Measurements from ENCODE around the gene STOM. TPM values are rescaled to one million over a fixed set of nuclear protein-coding genes. Genes with fewer than 3 reads are reported as not detected.

The STOM gene
- total RNA-seq, 2 donors from 2014 or later = 58.7 to 110 TPM

DNA sequence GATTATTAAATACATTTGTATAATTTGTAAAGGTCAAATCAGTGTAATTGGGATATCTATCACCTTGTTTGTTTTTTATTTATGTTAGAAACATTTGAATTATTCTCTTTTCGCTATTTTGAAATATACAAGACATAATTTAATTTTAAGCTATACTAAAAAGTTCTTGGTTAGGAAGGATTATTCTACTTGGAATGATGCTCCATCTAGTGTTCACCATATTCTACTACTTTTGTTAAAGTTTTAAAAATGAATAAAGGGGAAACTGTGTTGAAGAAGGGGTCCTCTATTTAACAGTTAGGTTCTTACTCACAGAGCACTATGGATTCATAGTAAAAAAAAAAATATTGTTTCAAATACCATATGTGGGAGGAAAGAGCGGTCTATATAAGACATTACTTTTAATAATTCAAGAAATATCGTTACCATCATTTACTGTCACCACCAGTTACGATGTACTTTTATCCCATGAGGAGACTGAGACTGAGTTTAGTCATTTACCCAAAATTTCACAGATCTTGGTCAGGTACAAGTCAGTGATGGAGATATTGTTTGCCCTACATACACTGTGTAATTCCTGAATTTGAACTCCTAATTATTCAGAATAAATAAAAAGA, 6.3 kb upstream of the STOM start:
- Histone ChIP-seq H3K36me3 (no peaks in the 10 kb centered on the region), H3K9me3 (no peaks in the 10 kb centered on the region), H3K9ac (ENCODE audit: low read depth in 2 of 2, low read length in 2 of 2) (no peak overlapping the region), H3K4me3 (no peak overlapping the region), H3K27me3 (no peaks in the 10 kb centered on the region), H3K4me1 (peaks cover 17% of the 10 kb centered on the region), H3K27ac (no peak overlapping the region)
- DNase-seq = no peak
- intact Hi-C loops (cut with DNase I) = loop anchor here (2.0 kb wide), 1 partner anchor 56 kb away; no protein-coding TSS in a partner anchor
- no peak for TF ChIP-seq CTCF (IDR thresholded peaks at IDR 0.05)

DNA sequence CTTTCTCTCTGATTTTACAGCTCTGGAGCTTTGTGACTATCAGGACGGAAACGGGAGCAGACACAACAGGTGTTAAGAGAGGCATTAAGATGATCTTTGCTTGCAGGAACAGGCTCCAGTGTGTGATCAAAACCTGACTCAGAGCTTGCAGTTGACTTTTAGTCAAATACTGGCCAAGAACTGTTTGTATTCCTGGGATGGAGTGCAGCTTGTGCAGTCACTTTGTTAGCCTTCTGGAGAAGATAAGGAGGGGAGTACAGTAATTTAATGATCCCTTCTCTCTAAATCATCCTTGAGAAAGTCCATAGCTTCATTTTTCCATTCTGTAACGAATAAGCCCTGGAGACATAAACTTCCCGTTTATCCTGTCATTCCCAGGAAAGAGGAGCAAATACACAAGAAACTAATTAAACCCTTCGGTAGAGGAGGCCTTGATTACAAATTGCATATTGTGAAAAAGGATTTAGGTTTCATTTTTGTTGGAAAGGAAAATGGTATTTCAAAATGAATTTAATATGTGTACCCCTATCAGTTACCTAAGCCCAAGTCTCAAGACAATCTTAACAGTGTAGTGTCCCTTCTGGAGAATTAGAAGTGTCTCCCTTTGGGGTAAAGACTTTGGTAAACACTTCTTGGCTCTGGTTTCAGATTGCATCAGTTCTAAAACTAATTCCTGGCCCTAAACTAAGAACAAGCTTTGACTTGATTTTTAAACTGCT, 3.1 kb upstream of the STOM start:
- H3K27ac ChIP-seq = peak overlapping the region; percentile 59
- no peak for TF ChIP-seq CTCF (IDR thresholded peaks at IDR 0.05)
- H3K27me3 ChIP-seq = no peaks in the 10 kb centered on the region
- no peaks in the 10 kb centered on the region for H3K36me3 ChIP-seq
- H3K4me1 ChIP-seq = peaks cover 17% of the 10 kb centered on the region
- intact Hi-C loops (cut with DNase I) = no loop called here
- no peak overlapping the region for H3K9ac ChIP-seq (ENCODE audit: low read depth in 2 of 2, low read length in 2 of 2)
- H3K9me3 ChIP-seq = no peaks in the 10 kb centered on the region
- DNase-seq = peak; percentile 49
- H3K4me3 ChIP-seq = no peak overlapping the region

GRCh38 chr9:121372239-121373010, 2.4 kb upstream of the STOM start:
- Histone ChIP-seq H3K9me3 (no peaks in the 10 kb centered on the region), H3K27ac (peak overlapping the region; percentile 59), H3K9ac (ENCODE audit: low read depth in 2 of 2, low read length in 2 of 2) (no peak overlapping the region), H3K4me3 (no peak overlapping the region), H3K4me1 (peaks cover 17% of the 10 kb centered on the region), H3K27me3 (no peaks in the 10 kb centered on the region), H3K36me3 (no peaks in the 10 kb centered on the region)
- TF ChIP-seq CTCF (IDR thresholded peaks at IDR 0.05) = no peak
- intact Hi-C loops (cut with DNase I) = no loop called here
- no peak for DNase-seq

DNA sequence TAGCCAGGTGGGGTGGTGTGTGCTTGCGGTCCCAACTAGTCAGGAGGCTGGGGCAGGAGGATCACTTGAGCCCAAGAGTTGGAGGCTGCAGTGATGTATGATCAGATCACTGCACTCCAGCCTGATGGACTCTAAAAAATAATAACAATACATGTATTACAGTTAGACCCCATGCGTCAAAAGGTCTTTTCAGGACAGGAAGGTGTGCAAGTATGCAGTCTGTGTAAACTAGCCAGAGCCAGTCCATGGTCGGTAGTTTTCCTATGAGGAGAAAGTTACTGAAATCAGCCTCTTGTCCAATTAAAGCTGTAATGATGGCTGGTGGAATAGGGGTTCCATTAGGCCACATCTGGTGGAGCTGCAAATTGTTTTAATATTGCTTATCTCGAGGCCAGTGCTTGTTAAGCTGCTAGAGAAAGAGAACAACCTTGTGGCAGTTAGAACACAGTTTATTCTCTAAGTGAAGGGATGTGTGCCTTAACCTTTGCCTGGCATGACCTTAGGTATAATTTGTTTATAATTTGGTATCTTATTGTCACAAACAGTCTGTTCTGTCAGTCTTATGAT, 1.5 kb upstream of the STOM start:
- no peaks in the 10 kb centered on the region for H3K27me3 ChIP-seq
- no peaks in the 10 kb centered on the region for H3K9me3 ChIP-seq
- H3K4me1 ChIP-seq = peaks cover 20% of the 10 kb centered on the region
- intact Hi-C loops (cut with DNase I) = no loop called here
- no peak overlapping the region for H3K4me3 ChIP-seq
- DNase-seq = no peak
- no peaks in the 10 kb centered on the region for H3K36me3 ChIP-seq
- no peak for TF ChIP-seq CTCF (IDR thresholded peaks at IDR 0.05)
- no peak overlapping the region for H3K9ac ChIP-seq (ENCODE audit: low read depth in 2 of 2, low read length in 2 of 2)
- peak overlapping the region; percentile 59 for H3K27ac ChIP-seq

DNA sequence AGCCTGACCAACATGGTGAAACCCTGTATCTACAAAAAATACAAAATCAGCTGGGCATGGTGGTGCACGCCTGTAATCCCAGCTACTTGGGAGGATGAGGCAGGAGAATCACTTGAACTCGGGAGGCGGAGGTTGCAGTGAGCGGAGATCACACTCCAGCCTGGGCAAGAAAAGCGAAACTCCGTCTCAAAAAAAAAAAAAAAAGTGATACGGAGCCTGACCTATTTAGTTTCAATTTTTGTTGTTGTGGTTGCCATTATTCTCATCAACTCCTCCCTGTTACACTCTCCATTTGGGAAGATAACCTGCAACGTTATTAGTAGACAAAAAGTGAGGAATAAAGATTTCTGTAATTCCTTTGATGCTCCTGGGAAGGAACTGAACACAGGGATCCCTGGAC, 1.3 kb downstream of the STOM start:
- Histone ChIP-seq H3K27me3 (no peaks in the 10 kb centered on the region), H3K9me3 (no peaks in the 10 kb centered on the region), H3K9ac (ENCODE audit: low read depth in 2 of 2, low read length in 2 of 2) (peak overlapping the region; percentile 41 to 91), H3K27ac (peak overlapping the region; percentile 93), H3K4me3 (peak overlapping the region; percentile 74), H3K36me3 (no peaks in the 10 kb centered on the region), H3K4me1 (peaks cover 20% of the 10 kb centered on the region)
- TF ChIP-seq CTCF (IDR thresholded peaks at IDR 0.05) = no peak
- intact Hi-C loops (cut with DNase I) = no loop called here
- no peak for DNase-seq
